Umbilical cord (tissue), 2 donors: Measurements from ENCODE around the gene CORO2A. TPM values are rescaled to one million over a fixed set of nuclear protein-coding genes. Genes with fewer than 3 reads are reported as not detected.
"Not testable (repeated sequence)": the region's sequence is repeated elsewhere in the genome, so short reads cannot be mapped to it uniquely, and the experiment has no call there.

Source experiments
- DNase-seq: peaks from one replicate; pipeline ENCODE4 v3.0.0-alpha.2; 2015; ENCODE audit warnings: low spot score
- total RNA-seq: library from RNA; depleted of rRNA; stranded (reverse); fragments of >200 nt; gene quantifications from one replicate; pipeline ENCODE4 v1.2.3, GENCODE V29; 2014; ENCODE audit warnings: low replicate concordance; ENCODE audit not compliant: insufficient read depth

CORO2A gene
- total RNA-seq, 1 donor from 2014 or later, result 3.9 TPM

GRCh38 chr9:98142925-98143481 is 49.4 kb downstream of the CORO2A start:
- DNase-seq, result no peak

GRCh38 chr9:98142182-98142907 is 50.1 kb downstream of the CORO2A start:
- DNase-seq, result no peak

GRCh38 chr9:98140503-98140902 is 51.9 kb downstream of the CORO2A start:
- no peak for DNase-seq

GRCh38 chr9:98136489-98136888 is 55.9 kb downstream of the CORO2A start:
- DNase-seq, result no peak

- no peak for DNase-seq
Observed at GRCh38 chr9:98135938-98136337, 56.5 kb downstream of the CORO2A start.

GRCh38 chr9:98135558-98135934 is 56.9 kb downstream of the CORO2A start:
- no peak for DNase-seq

- no peak for DNase-seq
Observed at GRCh38 chr9:98134702-98135557, 57.5 kb downstream of the CORO2A start.

GRCh38 chr9:98132806-98133631 is 59.4 kb downstream of the CORO2A start:
- no peak for DNase-seq

GRCh38 chr9:98132158-98132557 is 60.3 kb downstream of the CORO2A start:
- no peak for DNase-seq

- no peak for DNase-seq
Observed at GRCh38 chr9:98130576-98131228, 61.7 kb downstream of the CORO2A start.

GRCh38 chr9:98130060-98130459 is 62.4 kb downstream of the CORO2A start:
- not testable (repeated sequence) for DNase-seq

- DNase-seq, result peak; percentile 28
Observed at GRCh38 chr9:98129451-98129881, 63.0 kb downstream of the CORO2A start.

GRCh38 chr9:98128316-98128715 is 64.1 kb downstream of the CORO2A start:
- DNase-seq, result no peak

- no peak for DNase-seq
Observed at GRCh38 chr9:98127226-98127625, 65.2 kb downstream of the CORO2A start.

GRCh38 chr9:98124637-98125426 is 67.6 kb downstream of the CORO2A start:
- DNase-seq, result no peak

- not testable (repeated sequence) for DNase-seq
Observed at GRCh38 chr9:98124091-98124490, 68.3 kb downstream of the CORO2A start.

- no peak for DNase-seq
Observed at GRCh38 chr9:98121058-98121457, 71.4 kb downstream of the CORO2A start.

- DNase-seq, result no peak
Observed at GRCh38 chr9:98120476-98120875, 72.0 kb downstream of the CORO2A start.

- peak; percentile 55 for DNase-seq
Observed at GRCh38 chr9:98118640-98119601, 73.5 kb downstream of the CORO2A start, which contains the start of gene TRIM14. Gene TRIM14 (minus strand): TSS chr9:98119222. CDS start chr9:98119188, 34 bp downstream.
